ENCODE measurements around the gene LRRC4C. TPM values are rescaled to one million over a fixed set of nuclear protein-coding genes. Genes with fewer than 3 reads are reported as not detected.

LRRC4C gene
- total and polyA plus RNA-seq, 7 donors = 0.98 to 5.4 (median 3.0) TPM; not detected in 1

DNA sequence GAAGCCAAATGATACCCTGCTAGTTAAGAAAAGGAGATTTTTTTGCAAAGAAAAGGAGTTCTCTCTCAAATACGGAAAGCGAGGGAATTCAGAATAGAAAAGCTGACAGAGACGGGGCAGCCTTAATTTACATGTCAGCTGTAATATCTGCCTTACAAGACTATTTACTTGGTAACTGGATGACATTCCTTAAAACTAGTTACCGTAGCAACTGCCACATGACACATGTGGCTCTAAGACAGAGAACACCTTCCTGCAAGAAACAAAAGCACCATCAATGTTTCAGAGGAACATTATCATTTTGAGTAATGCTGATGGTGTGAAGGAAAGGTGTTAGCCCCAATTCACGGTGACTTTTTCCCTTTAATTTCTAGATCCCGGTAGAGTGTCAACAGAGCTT, 222.1 kb downstream of the LRRC4C start:
- Histone ChIP-seq H3K27me3 (no peaks in the 10 kb centered on the region), H3K4me1 (no peaks in the 10 kb centered on the region), H3K9me3 (no peaks in the 10 kb centered on the region), H3K36me3 (no peaks in the 10 kb centered on the region), H3K4me3 (no peak overlapping the region), H3K27ac (no peak overlapping the region)
- TF ChIP-seq POLR2A (IDR thresholded peaks at IDR 0.05) (no peak), POLR2AphosphoS5 (IDR thresholded peaks at IDR 0.05) (no peak), EP300 (IDR thresholded peaks at IDR 0.05) (no peak)
- TF ChIP-seq, protein P1, sequence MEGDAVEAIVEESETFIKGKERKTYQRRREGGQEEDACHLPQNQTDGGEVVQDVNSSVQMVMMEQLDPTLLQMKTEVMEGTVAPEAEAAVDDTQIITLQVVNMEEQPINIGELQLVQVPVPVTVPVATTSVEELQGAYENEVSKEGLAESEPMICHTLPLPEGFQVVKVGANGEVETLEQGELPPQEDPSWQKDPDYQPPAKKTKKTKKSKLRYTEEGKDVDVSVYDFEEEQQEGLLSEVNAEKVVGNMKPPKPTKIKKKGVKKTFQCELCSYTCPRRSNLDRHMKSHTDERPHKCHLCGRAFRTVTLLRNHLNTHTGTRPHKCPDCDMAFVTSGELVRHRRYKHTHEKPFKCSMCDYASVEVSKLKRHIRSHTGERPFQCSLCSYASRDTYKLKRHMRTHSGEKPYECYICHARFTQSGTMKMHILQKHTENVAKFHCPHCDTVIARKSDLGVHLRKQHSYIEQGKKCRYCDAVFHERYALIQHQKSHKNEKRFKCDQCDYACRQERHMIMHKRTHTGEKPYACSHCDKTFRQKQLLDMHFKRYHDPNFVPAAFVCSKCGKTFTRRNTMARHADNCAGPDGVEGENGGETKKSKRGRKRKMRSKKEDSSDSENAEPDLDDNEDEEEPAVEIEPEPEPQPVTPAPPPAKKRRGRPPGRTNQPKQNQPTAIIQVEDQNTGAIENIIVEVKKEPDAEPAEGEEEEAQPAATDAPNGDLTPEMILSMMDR (IDR thresholded peaks at IDR 0.05) = no peak
- intact Hi-C loops (cut with DNase I) = no loop called here
- 26 to 41% methylated on average over 6 of the region's 6 CpGs for WGBS, 2 donors
- DNase-seq = no peak

DNA sequence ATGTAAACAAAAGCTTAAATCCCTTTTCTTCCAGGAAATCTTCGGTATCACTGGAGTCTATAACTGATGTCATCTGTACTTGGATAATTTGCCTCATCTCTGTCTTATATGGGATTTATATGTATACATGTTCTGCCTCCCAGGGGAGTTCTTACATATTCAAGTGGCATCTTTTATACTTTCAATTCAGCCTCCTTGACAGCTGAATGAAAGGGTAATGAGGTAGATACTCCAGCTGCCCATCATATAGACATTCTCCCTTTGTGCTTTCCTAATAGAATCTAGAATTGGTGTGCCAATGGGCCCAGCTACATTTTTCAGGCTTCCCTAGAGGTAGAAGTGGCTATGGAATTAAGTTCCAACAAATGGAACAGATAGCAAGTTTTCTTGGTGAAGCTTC, 223.8 kb downstream of the LRRC4C start:
- WGBS, 2 donors = 67 to 82% methylated on average over 1 of the region's 1 CpG
- TF ChIP-seq POLR2AphosphoS5 (IDR thresholded peaks at IDR 0.05) (no peak), EP300 (IDR thresholded peaks at IDR 0.05) (no peak), POLR2A (IDR thresholded peaks at IDR 0.05) (no peak)
- TF ChIP-seq, protein P1 (IDR thresholded peaks at IDR 0.05) = no peak
- no peaks in the 10 kb centered on the region for H3K9me3 ChIP-seq
- intact Hi-C loops (cut with DNase I) = no loop called here
- H3K36me3 ChIP-seq = no peaks in the 10 kb centered on the region
- DNase-seq = no peak
- no peak overlapping the region for H3K4me3 ChIP-seq
- no peaks in the 10 kb centered on the region for H3K4me1 ChIP-seq
- H3K27ac ChIP-seq = no peak overlapping the region
- no peaks in the 10 kb centered on the region for H3K27me3 ChIP-seq

DNA sequence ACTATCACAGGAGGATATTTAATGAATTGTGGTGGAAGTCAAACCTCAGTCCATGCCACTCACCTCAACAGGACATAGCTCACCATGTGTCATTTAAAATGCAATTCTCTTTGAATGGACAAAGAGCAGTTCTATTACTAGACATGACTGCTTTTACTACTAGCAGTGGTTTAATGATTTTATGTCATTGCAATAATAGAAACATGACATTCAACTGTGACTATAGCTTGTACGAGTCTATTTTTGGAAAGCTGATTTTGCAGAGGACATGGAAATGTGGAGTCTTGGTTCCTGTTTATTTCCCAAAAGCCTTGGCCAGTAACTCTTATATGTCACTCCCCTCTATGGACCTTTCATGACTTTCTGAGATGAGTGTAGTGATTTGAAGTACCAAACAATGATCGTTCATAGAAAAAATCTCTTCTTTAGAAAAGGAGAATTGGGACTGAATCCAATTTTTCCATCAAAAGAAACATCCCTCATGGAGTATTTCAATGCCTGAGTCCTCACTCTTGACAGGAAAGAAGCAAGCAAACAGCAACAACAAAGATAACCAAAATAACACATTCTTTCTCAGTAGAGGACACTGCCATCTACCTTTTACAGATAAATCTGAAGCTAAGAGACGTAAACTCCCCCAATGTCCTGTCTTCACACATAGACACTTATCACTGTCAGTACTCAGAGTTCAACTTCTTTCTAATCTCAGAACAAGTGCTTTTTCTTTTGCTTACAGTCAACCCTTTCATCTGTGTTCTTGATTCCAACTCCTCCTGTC, 233.4 kb downstream of the LRRC4C start:
- TF ChIP-seq EP300 (IDR thresholded peaks at IDR 0.05) = no peak
- TF ChIP-seq POLR2A (IDR thresholded peaks at IDR 0.05) = no peak
- TF ChIP-seq POLR2AphosphoS5 (IDR thresholded peaks at IDR 0.05) = no peak
- TF ChIP-seq, protein P1 (IDR thresholded peaks at IDR 0.05) = no peak
- Histone ChIP-seq H3K4me3 (no peak overlapping the region), H3K27ac (no peak overlapping the region), H3K9me3 (no peaks in the 10 kb centered on the region), H3K4me1 (no peaks in the 10 kb centered on the region), H3K36me3 (no peaks in the 10 kb centered on the region), H3K27me3 (no peaks in the 10 kb centered on the region)
- no peak for DNase-seq
- intact Hi-C loops (cut with DNase I) = no loop called here
- 68 to 77% methylated on average over 3 of the region's 3 CpGs for WGBS, 2 donors

DNA sequence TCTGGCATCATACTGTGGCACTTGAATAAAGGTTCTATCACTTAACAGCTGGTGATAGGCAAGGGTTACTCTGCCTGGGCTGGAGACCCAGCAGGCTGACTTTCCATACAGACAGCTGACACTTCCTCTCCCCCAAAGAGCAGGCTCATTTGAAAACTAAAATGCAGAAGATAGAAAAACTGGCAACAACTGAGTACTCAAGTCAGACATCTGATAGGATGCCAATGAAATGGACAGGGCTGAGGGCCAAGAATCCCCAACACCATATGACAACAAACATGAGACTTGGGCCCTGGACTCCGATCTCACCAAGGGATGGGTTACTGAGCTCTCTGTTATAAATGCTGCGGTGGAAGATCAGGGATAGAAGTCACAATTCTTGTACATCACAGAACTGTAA, 237.2 kb downstream of the LRRC4C start:
- TF ChIP-seq POLR2A (IDR thresholded peaks at IDR 0.05) = no peak
- TF ChIP-seq, protein P1 (IDR thresholded peaks at IDR 0.05) = no peak
- TF ChIP-seq EP300 (IDR thresholded peaks at IDR 0.05) = no peak
- TF ChIP-seq POLR2AphosphoS5 (IDR thresholded peaks at IDR 0.05) = no peak

DNA sequence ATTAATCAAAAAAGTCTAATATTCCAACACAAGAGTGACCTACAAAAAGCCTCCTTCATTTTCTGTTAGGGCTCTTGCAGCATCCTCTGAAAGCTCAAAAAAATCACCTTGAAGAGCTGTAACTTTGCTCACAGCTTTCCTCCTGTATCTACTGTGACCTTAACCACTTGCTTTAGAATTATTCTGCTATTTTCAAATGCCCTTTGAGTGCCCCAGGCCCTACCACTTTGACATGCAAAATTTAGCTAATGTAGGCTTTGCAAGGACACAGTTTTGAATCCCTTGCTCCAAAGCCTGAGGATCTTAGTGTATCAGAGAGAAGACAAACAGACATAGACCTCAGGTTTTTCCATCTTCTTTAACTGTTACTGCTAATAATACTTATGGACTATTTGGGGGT, 253.1 kb downstream of the LRRC4C start:
- H3K27ac ChIP-seq = no peak overlapping the region
- no peaks in the 10 kb centered on the region for H3K27me3 ChIP-seq
- no peak overlapping the region for H3K4me3 ChIP-seq
- H3K9me3 ChIP-seq = no peaks in the 10 kb centered on the region
- DNase-seq = no peak
- H3K36me3 ChIP-seq = no peaks in the 10 kb centered on the region
- intact Hi-C loops (cut with DNase I) = no loop called here
- no peaks in the 10 kb centered on the region for H3K4me1 ChIP-seq
- no peak for TF ChIP-seq POLR2AphosphoS5 (IDR thresholded peaks at IDR 0.05)
- TF ChIP-seq, protein P1 (IDR thresholded peaks at IDR 0.05) = no peak
- TF ChIP-seq EP300 (IDR thresholded peaks at IDR 0.05) = no peak
- no peak for TF ChIP-seq POLR2A (IDR thresholded peaks at IDR 0.05)

More for the DNA sequence above, 237.2 kb downstream of the LRRC4C start:
- WGBS, 2 donors = 75 to 79% methylated on average over 2 of the region's 2 CpGs
- Histone ChIP-seq H3K27ac (no peak overlapping the region), H3K27me3 (no peaks in the 10 kb centered on the region), H3K4me3 (no peak overlapping the region), H3K36me3 (no peaks in the 10 kb centered on the region), H3K4me1 (no peaks in the 10 kb centered on the region), H3K9me3 (no peaks in the 10 kb centered on the region)
- DNase-seq = no peak
- intact Hi-C loops (cut with DNase I) = no loop called here
